Stimulated activated naive CD8-positive, alpha-beta T cell treated with anti-CD3 and anti-CD28 coated beads, Interleukin-15, Interleukin-2, amounts not matched to agents 100 U/mL and 50 U/mL, for 24 hours (primary cell): Measurements from ENCODE around the gene SH3TC1.

Source experiments
- ATAC-seq: fragments of 150-1000 bp; cut with Tn5 transposase; one replicate; pipeline ENCODE4 v1.10.0; 2021
- DNase-seq: peaks from one replicate; pipeline ENCODE4 v3.0.0; 2021

Gene SH3TC1

DNA sequence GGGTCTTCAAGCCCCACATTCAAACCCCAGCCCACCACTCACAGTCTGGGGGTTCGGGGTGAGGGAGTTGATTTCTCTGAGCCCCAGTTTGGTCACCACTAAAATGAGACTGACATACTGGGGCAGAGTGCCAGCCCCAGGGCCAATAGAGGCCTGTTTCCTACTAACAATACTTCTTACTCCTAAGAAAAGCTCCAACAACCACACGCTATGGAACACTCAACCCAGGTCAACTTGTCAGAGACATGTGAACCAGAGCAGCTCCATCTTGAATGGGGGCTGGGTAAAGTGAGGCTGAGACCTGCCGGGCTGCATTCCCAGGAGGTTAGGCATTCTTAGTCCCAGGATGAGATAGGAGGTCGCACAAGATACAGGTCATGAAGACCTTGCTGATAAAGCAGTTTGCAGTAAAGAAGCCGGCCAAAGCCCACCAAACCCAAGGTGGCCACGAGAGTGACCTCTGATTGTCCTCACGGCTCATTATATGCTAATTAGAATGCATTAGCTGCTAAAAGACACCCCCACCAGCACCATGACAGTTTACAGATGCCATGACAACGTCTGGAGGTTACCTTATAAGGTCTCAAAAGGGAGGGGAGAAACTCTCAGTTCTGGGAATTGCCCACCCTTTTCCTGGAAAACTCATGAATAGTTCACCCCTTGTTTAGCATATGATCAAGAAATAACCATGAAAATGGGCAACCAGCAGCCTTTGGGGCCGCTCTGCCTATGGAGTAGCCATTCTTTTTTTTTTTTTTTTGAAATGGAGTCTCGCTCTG is 43.9 kb downstream of the SH3TC1 start:
- ATAC-seq = no peak

DNA sequence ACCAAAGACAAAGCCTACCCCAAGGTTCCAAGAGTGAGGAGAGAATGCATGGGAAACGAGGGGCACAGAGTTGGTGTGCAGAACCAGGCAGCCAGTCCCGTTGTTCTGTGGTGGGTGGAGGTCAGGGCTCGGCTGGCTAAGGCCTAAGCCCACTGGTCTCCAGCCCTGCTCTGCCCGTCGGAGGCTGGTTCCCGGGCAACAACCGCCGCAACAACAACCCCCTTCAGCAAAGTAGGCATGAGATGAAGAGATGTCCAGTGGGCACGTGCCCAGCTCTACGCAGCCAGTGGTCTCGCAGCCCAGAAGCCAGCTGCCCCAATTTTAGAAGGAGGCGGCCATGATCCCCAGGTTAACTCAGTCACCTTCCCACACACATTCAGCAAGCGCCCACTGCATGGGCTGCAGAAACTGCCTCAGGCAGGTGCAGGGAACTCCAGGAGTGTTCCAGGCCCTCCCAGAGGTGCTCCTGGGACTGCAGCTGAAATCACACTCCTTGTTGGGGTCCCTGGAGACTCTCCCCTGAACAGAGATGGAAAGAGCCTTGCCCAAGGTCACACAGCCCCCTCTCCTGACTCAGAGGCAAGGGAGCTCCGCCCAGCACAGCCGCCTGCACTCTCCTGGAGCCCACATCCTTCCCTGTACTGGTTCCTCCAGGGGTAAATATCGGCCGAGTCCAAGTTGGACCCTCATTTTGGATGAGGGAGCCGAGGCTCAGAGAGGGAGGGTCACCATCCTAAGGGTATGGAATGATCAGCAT is 45.1 kb downstream of the SH3TC1 start:
- ATAC-seq (no peak), DNase-seq (no peak)

More for the DNA sequence above, 43.9 kb downstream of the SH3TC1 start:
- DNase-seq = no peak

DNA sequence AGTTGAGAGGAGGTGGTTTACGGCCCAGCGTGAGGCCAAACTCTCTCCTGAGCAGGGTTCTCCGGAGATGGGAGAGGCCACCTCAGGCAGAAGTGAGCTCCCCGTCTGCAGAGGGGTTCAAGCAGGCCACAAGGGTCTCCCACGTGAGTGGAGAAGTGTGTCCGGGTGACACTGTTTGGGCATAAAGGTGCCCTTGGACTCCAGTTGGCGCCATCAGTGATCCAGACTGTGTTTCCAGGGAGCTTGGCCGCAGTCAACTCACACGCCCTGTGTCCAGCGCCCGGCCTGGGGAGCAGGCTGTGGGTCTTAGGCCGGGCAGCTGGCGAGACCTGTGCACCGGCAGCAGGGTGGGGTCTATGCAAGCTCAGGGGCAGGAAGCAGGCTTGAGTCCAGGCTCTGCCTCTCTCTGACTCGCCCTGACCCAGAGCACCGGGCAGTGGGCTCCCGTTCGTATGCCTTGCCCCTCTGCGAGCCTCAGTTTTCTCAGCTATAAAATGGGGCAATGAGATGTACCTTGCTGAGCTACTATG is 45.9 kb downstream of the SH3TC1 start:
- ATAC-seq = no peak
- DNase-seq = no peak

DNA sequence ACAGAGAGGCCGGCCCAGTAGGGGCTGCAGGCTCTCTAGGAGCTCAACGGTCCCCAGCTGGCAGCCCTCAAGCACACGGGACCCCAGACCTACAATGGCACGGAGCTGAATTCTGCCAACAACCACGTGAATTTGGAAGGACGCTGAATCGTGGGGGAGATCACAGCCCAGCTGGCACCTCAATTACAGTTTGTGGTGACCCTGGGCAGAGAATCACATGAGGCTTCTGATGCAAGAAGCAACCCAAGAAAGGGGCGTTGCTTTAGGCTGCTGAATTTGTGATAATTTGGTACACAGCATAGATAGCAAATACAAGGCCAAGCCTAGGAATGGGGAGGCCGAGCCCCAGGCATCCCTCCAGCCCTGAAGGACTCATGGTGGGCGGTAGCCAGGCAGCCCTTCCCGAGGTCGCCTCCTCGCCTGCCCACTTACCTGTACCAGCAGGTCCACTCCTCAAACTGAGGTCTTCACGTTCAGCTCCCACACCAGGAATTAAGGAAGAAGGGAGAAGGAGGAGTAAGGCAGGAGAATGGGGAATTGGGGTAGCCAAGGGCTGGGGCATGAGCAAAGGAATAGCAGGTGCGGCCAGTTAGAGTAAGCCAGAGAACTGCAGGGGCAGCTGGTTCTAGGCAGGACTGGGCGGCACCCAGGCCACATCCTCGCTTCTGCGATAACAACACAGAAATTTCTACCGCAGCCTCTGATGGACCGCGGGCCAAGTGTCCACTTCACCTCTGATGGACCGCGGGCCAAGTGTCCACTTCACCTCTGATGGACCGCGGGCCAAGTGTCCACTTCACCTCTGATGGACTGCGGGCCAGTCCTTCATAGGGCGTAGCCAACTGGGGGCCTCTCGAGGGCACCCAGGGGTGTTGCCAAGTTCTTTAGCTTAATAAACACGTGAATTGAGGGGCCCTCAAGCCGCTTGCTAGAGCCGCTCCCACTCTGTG is 47.1 kb downstream of the SH3TC1 start:
- no peak for ATAC-seq
- no peak for DNase-seq

DNA sequence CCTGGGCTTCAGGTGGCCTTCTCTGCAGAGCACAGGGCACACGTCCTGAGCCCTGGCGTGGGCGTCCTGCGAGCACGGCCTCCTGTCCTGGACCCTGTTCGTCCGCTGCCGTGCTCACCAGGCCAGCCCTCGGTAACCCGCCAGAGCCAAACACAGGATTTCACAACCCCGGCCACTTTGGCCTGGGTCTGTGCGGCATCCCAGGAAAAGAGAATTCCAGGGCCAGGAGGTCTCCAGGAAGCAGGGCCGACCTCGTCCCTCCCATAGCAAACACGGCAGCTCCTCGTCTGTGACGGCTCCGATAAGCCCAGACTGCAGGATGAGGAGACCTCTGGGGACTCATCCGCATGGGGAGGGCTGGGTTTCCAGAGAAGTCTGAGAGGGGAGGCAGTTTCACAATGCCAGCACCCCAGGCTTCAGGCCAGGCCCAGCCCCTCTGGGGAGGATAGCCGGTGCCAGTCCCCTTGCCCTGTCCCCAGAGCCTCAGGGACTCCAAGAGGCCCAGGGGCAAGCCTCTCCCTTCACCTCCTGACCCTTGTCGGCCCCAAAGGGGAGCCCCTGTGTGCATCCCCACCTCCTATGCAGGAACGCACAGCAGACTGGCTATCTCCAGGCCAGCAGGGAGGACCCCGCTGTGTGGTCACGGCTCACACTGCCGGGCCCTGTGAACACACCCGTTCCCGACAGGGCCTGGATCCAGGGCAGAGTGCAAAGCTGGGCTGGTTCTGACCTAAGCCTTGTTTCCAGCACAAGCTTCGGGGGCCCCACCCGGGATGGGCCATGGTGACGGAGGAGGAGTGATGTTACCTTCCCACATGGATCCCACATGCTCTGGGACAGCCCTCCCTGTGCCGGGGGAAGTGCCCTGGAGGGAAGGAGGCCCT is 48.2 kb downstream of the SH3TC1 start:
- no peak for ATAC-seq
- no peak for DNase-seq

DNA sequence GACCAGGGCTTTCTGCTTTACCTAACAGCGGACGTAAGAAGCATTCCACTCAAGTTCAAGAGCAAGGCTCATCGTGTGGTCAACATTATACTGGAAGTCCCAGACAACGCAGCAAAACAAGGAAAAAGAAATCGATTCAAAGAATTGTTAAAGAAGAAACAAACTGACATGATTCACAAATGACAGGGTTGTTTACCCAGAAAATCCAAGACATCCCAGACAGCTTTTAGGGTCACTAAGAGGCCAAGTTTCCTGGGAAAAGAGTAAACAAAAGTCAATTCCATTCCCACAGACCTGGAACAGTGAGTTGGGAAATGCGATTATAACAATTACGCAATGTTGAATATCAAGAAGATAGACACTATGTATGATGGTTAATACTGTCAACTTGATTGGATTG is 49.0 kb downstream of the SH3TC1 start:
- no peak for ATAC-seq
- no peak for DNase-seq

DNA sequence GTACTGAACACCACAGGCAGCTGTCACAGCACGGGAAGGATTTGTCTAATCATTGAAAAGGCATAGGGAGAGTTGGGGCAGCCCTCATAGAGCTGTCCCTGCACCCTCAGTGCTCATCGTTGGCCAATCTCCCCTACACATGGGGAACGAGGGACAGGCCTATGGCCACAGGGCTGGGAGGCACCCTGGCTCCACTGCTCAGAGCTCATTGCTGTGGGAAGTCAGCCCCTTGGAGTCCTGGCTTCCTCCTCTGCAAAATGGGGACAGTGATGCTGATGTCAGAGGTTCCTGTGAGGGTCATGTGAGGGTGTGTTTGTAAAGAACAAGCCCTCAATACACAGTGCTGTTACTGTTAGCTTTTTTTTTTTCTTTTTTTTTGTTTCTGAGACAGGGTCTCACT is 51.1 kb downstream of the SH3TC1 start:
- ATAC-seq (no peak), DNase-seq (no peak)

DNA sequence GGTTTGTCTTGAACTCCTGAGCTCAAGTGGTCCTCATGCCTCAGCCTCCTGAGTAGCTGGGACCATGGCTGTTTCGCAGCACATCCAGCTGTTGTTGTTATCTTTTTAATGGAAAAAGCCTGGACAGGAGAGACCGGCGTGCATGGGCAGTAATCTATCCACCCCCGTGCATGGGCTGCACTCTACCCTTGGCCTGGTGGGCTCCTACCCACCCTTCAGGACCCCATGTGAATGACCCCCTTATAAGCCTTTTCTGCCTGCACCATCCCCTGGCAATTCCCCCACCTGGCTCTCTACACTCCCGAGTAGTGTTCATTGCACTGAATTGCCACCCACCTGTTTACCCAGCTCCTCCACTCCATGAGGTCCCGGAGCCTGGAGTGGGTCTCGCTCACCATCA is 51.5 kb downstream of the SH3TC1 start:
- DNase-seq = no peak
- ATAC-seq = no peak

DNA sequence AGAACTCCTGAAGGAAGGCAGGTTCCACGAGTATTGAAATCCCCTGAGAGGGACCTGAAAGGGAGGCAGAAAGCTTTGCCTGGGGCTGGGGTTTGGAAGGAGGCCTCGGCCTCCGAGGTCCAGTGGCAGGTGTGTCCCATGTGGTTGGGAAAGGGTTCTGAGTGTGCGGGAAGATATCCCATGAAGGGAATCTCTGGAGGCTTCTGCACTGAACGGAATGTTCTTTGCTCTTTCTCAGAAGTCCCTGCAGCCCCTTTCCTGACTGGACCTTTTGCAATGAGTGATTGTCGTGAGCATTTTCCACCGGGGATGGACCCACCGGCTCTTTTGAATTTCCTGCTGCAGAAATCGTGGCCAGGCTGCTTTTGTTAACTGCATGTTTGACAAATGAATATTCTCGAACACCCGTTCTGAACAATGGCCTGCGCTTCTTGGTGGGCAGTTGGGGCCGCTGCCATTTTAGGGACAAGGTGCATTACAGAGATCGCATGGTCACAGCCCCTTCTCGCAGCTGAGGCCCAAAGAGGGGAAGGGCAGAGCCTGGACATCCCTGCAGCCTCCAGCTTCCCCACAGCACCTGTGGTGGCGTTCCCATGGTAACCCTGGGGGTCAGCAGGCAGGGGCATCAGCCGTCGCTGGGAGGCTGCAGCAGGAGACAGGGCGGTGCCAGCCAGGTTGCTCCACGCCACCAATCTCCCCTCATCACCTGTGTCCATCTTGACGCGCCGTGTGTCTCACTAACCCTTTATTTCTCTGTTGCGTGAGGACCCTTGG is 52.2 kb downstream of the SH3TC1 start:
- DNase-seq (no peak), ATAC-seq (no peak)

DNA sequence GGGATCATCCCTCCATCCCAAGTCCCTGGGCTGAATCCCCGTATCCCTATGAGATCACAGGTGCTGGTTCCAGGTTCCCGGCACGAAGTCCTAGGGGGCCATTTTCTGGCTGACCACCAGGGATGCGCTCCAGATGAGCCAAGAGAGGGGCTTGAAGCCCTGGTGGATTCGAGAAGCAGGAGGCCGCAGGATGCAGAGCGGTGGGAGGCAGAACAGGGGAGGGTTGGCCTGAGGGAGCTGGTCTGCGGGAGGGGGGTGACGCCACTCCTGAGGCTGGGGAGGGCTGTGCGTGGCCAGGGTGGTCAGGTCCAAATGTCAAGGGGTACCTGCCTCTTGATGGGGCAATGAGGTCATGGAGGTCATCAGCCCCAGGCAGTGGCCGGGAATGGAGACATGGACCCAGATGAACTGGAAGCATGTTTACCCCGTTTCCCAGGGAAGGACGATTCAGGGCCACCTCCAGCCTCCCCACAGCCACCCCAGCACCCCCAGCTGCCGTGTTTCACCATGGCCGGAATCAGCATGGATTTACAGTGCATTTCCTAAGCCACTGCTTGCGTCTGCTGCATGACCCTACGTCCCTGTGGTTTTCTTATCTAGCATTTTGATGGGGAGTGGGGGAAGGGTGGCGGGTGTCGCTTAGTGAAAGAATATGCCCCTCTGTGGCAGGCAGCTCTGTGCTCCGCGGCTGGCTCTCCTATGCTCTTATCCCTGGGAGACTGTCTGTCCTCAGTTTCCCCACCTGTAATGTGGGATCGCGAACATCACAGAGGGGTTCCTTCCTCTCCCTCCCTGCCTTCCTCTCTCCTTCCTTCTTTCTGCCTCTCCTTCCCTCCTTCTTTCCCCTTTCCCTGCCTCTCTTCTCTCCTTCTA is 53.4 kb downstream of the SH3TC1 start:
- DNase-seq = no peak
- no peak for ATAC-seq

DNA sequence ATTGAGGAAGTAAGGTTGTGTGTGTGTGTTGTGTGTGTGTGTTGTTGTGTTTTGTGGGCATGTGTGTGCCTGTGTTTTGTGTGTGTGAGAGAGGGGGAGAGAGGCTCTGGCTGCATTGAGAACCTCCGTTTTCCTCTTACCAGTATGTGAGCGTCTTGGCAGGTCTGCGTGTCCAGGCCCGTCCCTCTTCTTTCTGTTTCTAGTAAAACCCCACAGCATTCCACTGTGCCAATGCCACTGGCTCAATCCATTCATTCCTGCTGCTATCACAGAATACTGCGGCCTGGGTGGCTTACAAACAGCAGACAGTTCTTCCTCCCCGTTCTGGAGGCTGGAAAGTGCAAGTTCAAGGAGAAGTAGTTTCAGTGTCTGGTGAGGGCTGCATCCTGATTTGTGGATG is 55.0 kb downstream of the SH3TC1 start:
- DNase-seq (no peak), ATAC-seq (no peak)

DNA sequence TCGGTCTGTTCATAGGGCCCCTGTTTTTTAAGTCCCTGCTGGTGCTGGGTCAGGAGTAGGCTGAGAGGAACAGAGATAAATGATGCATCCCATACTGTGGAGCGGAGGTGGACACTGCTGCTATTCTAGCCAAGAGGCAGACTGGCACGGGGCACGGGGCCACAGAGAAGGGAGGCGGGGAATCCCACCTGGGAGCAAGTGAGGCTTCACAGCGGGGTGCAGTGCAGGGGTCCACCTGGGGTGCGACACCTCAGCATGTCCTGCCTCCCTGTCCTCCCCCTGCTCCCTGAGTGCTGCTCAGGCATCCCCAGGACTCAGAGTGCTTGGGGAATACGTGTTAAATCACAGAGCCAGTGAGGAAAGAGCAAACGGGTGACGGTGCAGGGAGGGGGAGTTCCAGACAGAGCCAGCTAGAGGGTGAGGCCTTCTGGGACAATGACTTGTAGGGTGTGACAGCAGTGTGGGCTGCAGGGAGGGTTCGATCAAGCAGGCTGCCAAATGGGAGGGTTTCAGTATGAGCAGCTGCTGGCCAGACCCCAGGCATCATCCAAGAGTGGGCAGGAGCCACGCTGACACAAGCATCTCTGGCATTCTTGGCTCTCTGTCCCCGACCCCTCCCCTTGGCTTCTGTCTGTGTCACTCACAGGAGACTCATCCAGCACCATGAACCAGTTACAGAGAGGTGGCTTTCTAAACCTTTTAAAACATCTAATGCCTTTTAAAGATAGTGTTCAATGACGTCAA is 56.8 kb downstream of the SH3TC1 start:
- ATAC-seq (no peak), DNase-seq (no peak)

DNA sequence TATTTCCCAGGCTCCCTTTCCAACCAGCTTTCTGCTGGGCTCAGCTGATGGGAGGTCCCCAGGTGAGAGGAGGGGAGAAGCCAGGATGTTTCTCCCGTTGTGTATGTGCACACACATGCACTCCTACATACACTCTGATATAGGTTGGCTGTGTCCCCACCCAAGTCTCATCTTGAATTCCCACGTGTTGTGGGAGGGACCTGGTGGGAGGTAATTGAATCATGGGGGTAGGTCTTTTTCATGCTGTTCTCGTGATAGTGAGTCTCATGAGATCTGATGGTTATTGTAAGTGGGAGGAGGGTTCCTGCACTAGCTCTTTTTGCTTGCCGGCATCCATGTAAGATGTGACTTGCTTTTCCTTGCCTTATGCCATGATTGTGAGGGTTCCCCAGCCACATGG is 58.8 kb downstream of the SH3TC1 start:
- DNase-seq (no peak), ATAC-seq (no peak)

DNA sequence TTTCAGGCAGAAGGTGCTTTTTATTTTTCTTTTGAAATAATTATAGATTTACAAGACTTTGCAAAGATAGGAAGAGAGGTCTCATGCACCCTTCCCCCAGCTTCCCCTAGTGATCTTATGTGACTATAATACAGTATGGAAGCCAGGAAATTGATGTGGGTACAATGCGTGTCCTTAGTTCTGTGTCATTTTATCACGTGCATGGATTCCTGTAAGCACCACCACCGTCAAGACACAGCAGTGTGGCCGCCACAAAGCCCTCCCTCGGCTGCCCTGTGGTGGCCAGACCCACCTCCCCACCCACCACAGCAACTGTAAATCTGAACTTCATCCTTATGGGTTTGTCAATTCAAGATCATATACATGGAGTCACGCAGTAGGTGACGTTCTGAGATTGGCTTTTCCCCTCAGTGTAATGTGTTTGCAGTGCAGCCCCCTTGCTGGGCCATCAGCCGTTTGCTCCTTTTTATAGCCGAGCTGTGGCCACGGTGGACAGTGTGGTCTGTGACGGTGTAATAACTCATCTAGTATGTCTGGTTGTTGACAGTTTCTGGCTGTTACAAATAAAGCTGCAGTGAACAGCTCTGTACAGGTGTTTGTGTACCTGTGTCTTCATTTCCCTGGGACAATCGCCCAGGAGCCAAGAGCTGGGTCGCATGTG is 59.6 kb downstream of the SH3TC1 start:
- DNase-seq (no peak), ATAC-seq (no peak)

DNA sequence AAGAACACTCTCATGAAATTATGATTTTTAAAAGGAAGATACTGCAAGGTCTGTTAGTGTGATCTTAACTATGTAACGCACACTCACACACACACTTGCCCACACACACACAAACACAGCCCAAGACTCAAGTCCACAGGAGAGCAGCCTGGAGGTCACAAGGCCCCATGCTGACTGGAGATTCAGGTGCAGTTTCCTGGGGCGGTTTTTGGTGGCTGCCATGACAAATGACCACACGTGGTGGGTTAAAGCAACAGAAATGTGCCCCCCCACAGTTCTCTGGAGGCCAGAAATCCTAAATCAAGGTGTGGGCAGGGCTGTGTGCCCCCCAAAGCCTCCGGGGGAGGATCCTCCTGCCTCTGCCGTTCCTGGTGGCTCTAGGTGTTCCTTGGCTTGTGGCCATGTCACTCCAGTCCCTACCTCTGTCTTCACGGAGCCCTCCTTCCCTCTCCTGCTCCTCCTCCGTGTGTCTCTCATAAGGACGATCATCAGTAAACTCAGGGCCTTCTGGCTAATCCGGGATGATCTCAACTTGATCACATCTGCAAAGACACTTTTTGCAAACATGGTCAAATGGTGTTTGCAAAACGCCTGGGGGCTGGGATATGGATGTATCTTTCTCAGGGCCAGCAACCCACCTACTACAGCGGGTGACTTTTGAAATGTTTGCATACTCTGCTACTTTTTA is 60.8 kb downstream of the SH3TC1 start:
- ATAC-seq (no peak), DNase-seq (no peak)

DNA sequence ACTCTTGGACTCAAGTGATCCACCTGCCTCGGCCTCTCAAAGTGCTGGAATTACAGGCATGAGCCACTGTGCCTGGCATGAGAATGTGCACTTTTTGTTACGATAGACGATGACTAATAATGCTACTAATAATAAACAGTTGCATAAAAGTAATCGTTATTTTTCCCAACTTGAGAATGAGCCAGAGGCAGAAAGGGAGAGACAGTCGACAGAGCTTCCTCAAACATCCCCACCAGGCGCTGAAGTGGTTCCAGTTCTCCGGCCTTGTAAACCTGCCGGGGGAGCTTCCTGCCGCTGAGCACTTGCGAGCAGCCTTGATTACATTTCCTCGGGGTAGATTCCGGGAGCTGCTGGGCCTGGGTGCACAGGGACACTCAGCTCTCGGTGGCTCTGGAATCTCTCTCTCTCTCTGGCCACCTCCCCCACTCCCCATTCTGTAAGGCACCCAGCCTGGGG is 61.6 kb downstream of the SH3TC1 start:
- DNase-seq = no peak
- ATAC-seq = no peak

DNA sequence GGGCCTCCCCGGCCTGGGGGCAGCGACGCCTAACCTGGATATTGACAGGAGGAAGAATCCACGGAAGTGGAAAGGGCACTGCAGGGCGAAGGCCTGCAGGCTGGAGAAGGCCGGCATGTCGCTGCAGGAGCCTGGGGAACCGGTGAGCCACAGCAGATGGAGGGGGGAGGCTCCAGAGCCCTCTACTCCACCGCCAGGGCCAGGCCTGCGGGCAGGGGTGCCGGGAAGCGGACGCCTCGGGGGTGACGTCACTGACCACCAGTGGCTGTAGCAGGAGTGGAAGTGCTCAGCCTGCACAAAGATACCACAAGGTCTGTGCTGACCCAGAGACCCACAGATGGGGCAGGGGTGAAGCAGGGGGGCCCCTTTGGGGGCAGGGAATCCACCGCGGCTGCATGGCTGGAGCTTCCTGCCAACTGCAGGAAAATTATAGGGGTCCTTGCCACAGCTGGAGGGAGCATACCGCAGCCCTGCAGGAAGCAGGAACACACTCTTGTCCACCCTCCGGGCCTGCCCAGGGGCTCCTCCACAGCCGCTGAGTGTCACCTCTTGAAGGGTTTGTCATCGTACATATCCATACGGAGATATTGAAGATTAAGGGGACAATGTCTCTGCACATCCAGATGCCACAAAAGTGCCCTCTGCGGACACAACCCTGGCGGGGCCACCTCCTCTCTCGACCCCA is 62.9 kb downstream of the SH3TC1 start:
- DNase-seq (no peak), ATAC-seq (no peak)
